KMS-11 (cell line): Measurements from ENCODE around the gene CCIN.

Source experiments
- H2AFZ ChIP-seq: fragments of 200-600 bp; sonication (generic); 2 replicates; pipeline ENCODE4 v1.6.1; 2016; ENCODE audit warnings: antibody characterized with exemption, mixed run types, low read depth
- H3K27ac ChIP-seq: fragments of 200-600 bp; sonication (generic); 2 replicates; pipeline ENCODE4 v1.6.1; 2016; ENCODE audit warnings: mild to moderate bottlenecking, mixed run types
- H3K27me3 ChIP-seq: fragments of 200-600 bp; sonication (generic); 2 replicates; pipeline ENCODE4 v1.6.1; 2017; ENCODE audit warnings: mild to moderate bottlenecking, low read depth, mixed run types, moderate library complexity; ENCODE audit not compliant: insufficient read depth
- H3K36me3 ChIP-seq: fragments of 200-600 bp; sonication (generic); 2 replicates; pipeline ENCODE4 v1.6.1; 2017; ENCODE audit warnings: mild to moderate bottlenecking, mixed run types; ENCODE audit not compliant: insufficient read depth
- H3K4me1 ChIP-seq: fragments of 200-600 bp; sonication (generic); 2 replicates; pipeline ENCODE4 v1.6.1; 2016; ENCODE audit warnings: mild to moderate bottlenecking, low read depth, mixed run types; ENCODE audit not compliant: poor library complexity, severe bottlenecking
- H3K4me2 ChIP-seq: fragments of 200-600 bp; sonication (generic); 2 replicates; pipeline ENCODE4 v1.7.0; 2016; ENCODE audit warnings: mild to moderate bottlenecking, mixed run types
- H3K4me3 ChIP-seq: fragments of 200-600 bp; sonication (generic); IDR thresholded peaks from 2 replicates; pipeline ENCODE4 v1.6.1; 2017; ENCODE audit warnings: low read depth, low read length, mixed read lengths; ENCODE audit not compliant: insufficient read depth
- H3K79me2 ChIP-seq: fragments of 200-600 bp; sonication (generic); 2 replicates; pipeline ENCODE4 v1.6.1; 2016; ENCODE audit warnings: low read depth, mixed run types; ENCODE audit not compliant: insufficient read depth
- H3K9ac ChIP-seq: fragments of 200-600 bp; sonication (generic); 2 replicates; pipeline ENCODE4 v1.6.1; 2016; ENCODE audit warnings: mild to moderate bottlenecking, mixed run types
- H4K20me1 ChIP-seq: fragments of 200-600 bp; sonication (generic); 2 replicates; pipeline ENCODE4 v1.6.1; 2016; ENCODE audit warnings: mild to moderate bottlenecking, mixed run types; ENCODE audit not compliant: insufficient read depth
- TF ChIP-seq, protein P1 (sequence below): fragments of 200-600 bp; sonication (generic); conservative IDR thresholded peaks from 2 replicates; pipeline ENCODE4 v1.6.1; 2017; ENCODE audit warnings: low read depth, mild to moderate bottlenecking, antibody characterized with exemption, low read length, moderate library complexity, mixed read lengths

Gene CCIN

DNA sequence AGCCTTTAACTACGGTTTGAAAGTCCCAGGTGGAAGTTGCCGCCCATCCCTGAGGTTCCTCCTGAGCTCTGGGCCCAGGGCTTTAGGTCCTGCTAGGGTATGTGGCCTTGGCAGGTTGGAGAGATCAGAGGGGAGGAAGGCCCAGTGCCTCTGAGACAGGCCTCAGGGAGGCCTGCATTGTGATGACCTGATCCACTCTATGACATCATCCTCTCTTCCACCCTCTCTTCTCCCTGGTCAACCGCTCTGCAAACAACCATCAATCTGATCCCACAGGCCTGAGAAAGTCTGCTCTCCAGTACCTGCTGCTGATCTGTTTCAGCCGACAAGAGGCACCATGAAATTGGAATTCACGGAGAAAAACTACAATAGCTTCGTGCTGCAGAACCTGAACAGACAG is at the start of gene CCIN:
Gene CCIN, plus strand, starts transcription at position 223 of the 400 bp plus-strand sequence. Its CDS starts 115 bp downstream, at position 338.
- H3K4me2 ChIP-seq, result no peak within 1 kb of the TSS
- no peak within 1 kb of the TSS for H3K9ac ChIP-seq
- H3K4me3 ChIP-seq, result no peak within 1 kb of the TSS
- H3K27me3 ChIP-seq, result no peaks in the 10 kb centered on the region
- H3K27ac ChIP-seq, result no peak within 1 kb of the TSS
- H3K79me2 ChIP-seq, result no peaks in the 10 kb centered on the region
- H2AFZ ChIP-seq, result no peak within 1 kb of the TSS
- TF ChIP-seq, protein P1, sequence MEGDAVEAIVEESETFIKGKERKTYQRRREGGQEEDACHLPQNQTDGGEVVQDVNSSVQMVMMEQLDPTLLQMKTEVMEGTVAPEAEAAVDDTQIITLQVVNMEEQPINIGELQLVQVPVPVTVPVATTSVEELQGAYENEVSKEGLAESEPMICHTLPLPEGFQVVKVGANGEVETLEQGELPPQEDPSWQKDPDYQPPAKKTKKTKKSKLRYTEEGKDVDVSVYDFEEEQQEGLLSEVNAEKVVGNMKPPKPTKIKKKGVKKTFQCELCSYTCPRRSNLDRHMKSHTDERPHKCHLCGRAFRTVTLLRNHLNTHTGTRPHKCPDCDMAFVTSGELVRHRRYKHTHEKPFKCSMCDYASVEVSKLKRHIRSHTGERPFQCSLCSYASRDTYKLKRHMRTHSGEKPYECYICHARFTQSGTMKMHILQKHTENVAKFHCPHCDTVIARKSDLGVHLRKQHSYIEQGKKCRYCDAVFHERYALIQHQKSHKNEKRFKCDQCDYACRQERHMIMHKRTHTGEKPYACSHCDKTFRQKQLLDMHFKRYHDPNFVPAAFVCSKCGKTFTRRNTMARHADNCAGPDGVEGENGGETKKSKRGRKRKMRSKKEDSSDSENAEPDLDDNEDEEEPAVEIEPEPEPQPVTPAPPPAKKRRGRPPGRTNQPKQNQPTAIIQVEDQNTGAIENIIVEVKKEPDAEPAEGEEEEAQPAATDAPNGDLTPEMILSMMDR, result no peak
- H3K36me3 ChIP-seq, result no peaks in the 10 kb centered on the region
- no peaks in the 10 kb centered on the region for H3K4me1 ChIP-seq
- no peaks in the 10 kb centered on the region for H4K20me1 ChIP-seq

DNA sequence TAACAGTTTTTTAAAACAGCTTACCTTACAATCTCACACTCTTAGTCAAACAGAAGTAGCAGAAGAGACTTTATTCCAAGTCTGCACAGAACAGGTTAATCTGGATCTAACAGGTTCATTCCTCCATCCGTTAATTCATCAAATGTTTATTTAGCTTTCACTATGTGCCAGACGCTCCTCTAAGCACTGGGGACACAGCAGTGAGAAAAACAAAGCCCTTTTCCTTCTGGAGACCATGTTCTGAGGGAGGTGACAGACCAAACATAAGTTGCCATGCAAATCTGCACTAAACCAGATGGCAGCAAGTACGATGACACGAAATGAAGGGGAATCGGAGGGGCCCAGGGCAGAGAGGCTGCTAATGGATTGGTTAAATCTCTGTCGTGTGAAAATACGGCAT is 49.7 kb upstream of the CCIN start:
- H3K4me3 ChIP-seq, result no peak overlapping the region
- H3K36me3 ChIP-seq, result no peaks in the 10 kb centered on the region
- H3K9ac ChIP-seq, result no peak overlapping the region
- H3K27me3 ChIP-seq, result no peaks in the 10 kb centered on the region
- no peaks in the 10 kb centered on the region for H3K79me2 ChIP-seq
- H3K4me1 ChIP-seq, result no peaks in the 10 kb centered on the region
- TF ChIP-seq, protein P1, result no peak
- no peak overlapping the region for H3K27ac ChIP-seq
- no peaks in the 10 kb centered on the region for H4K20me1 ChIP-seq
- no peak overlapping the region for H3K4me2 ChIP-seq
- no peak overlapping the region for H2AFZ ChIP-seq

- H3K27ac ChIP-seq, result no peak overlapping the region
- H3K36me3 ChIP-seq, result no peaks in the 10 kb centered on the region
- no peaks in the 10 kb centered on the region for H4K20me1 ChIP-seq
- no peak overlapping the region for H3K4me3 ChIP-seq
- H3K27me3 ChIP-seq, result no peaks in the 10 kb centered on the region
- no peak overlapping the region for H3K9ac ChIP-seq
- no peaks in the 10 kb centered on the region for H3K79me2 ChIP-seq
- no peaks in the 10 kb centered on the region for H3K4me1 ChIP-seq
- TF ChIP-seq, protein P1, result no peak
- H3K4me2 ChIP-seq, result no peak overlapping the region
- H2AFZ ChIP-seq, result no peak overlapping the region
These were observed 48.5 kb upstream of the CCIN start for GRCh38 chr9:36120705-36121104.

GRCh38 chr9:36121971-36122370 is 47.2 kb upstream of the CCIN start:
- no peak overlapping the region for H3K4me2 ChIP-seq
- H4K20me1 ChIP-seq, result no peaks in the 10 kb centered on the region
- no peak overlapping the region for H3K4me3 ChIP-seq
- no peaks in the 10 kb centered on the region for H3K4me1 ChIP-seq
- H3K9ac ChIP-seq, result no peak overlapping the region
- no peaks in the 10 kb centered on the region for H3K36me3 ChIP-seq
- no peak overlapping the region for H3K27ac ChIP-seq
- H3K79me2 ChIP-seq, result no peaks in the 10 kb centered on the region
- H3K27me3 ChIP-seq, result no peaks in the 10 kb centered on the region
- TF ChIP-seq, protein P1, result no peak
- H2AFZ ChIP-seq, result no peak overlapping the region
